Adipose tissue (tissue), 3 donors: ENCODE data around the gene DNAJB8. TPM values are rescaled to one million over a fixed set of nuclear protein-coding genes. Genes with fewer than 3 reads are reported as not detected.

Experiments
- H3K27ac ChIP-seq: one replicate; pipeline ENCODE4 v1.5.1; 2013; ENCODE audit warnings: low read depth, low read length
- WGBS, 3 donors: extraction: QIAGEN DNeasy Blood & Tissue Kit; methylation state at CpG; one replicate each; pipeline ENCODE4 v1.1.7; 2013; 5-methylcytosine and 5-hydroxymethylcytosine counted together
- polyA plus RNA-seq, 3 donors: library from polyadenylated mRNA; stranded (reverse); fragments of 200-250 nt; gene quantifications; one replicate each; pipeline ENCODE4 v1.2.3, GENCODE V29; 2013
- donor health status: healthy with polysubstance abuse.
- donor health status: Bipolar disorder and iron deficiency.
- donor health status: healthy.

The DNAJB8 gene
- polyA plus RNA-seq, 3 donors = not detected

GRCh38 chr3:128496019-128496601 lies 29.4 kb upstream of the DNAJB8 start:
- H3K27ac ChIP-seq = no peak overlapping the region
- WGBS, 3 donors = 54 to 74% (median 68%) methylated on average over 22 to 32 of the region's 32 CpGs

- H3K27ac ChIP-seq = no peak overlapping the region
- WGBS, 3 donors = 79 to 91% (median 90%) methylated on average over 9 of the region's 9 CpGs
These were observed 28.8 kb upstream of the DNAJB8 start for GRCh38 chr3:128495435-128495970.

- no peak overlapping the region for H3K27ac ChIP-seq
- WGBS, 3 donors = 80 to 91% (median 83%) methylated on average over 2 of the region's 2 CpGs
These were observed 27.6 kb upstream of the DNAJB8 start for GRCh38 chr3:128494367-128494650.

- 34 to 50% (median 48%) methylated on average over 13 of the region's 13 CpGs for WGBS, 3 donors
- no peak overlapping the region for H3K27ac ChIP-seq
These were observed 27.1 kb upstream of the DNAJB8 start for GRCh38 chr3:128493570-128494366.

- H3K27ac ChIP-seq = no peak within 1 kb of the TSS
- WGBS, 3 donors = 9 to 24% (median 24%) methylated on average over 64 to 78 of the region's 78 CpGs
These were observed 26.2 kb upstream of the DNAJB8 start, which contains the start of gene GATA2 for GRCh38 chr3:128492671-128493569. TSS of gene GATA2 (minus strand) at chr3:128493201. CDS start at chr3:128487031, 6,170 bp downstream.

- WGBS, 3 donors = 8 to 21% (median 19%) methylated on average over 66 to 70 of the region's 70 CpGs
- no peak overlapping the region for H3K27ac ChIP-seq
These were observed 25.4 kb upstream of the DNAJB8 start for GRCh38 chr3:128491941-128492670.

GRCh38 chr3:128491691-128491940 lies 24.9 kb upstream of the DNAJB8 start:
- WGBS, 3 donors = 20 to 31% (median 22%) methylated on average over 19 of the region's 19 CpGs

GRCh38 chr3:128490915-128491690 lies 24.4 kb upstream of the DNAJB8 start:
- 19 to 22% (median 21%) methylated on average over 23 of the region's 23 CpGs for WGBS, 3 donors
- no peak overlapping the region for H3K27ac ChIP-seq

More at GRCh38 chr3:128491691-128491940, 24.9 kb upstream of the DNAJB8 start:
- no peak overlapping the region for H3K27ac ChIP-seq

GRCh38 chr3:128490650-128490914 lies 23.9 kb upstream of the DNAJB8 start:
- H3K27ac ChIP-seq = no peak overlapping the region
- WGBS, 3 donors = 14 to 32% (median 16%) methylated on average over 10 of the region's 10 CpGs

GRCh38 chr3:128489927-128490649 lies 23.4 kb upstream of the DNAJB8 start:
- 3% methylated on average over 61 of the region's 61 CpGs for WGBS, 3 donors
- no peak overlapping the region for H3K27ac ChIP-seq

GRCh38 chr3:128489674-128489926 lies 22.9 kb upstream of the DNAJB8 start:
- no peak overlapping the region for H3K27ac ChIP-seq
- WGBS, 3 donors = 1 to 2% (median 1%) methylated on average over 26 of the region's 26 CpGs

- no peak overlapping the region for H3K27ac ChIP-seq
- 1% methylated on average over 59 to 71 of the region's 71 CpGs for WGBS, 3 donors
These were observed 22.4 kb upstream of the DNAJB8 start for GRCh38 chr3:128488991-128489673.

- H3K27ac ChIP-seq = no peak overlapping the region
- 1 to 2% (median 1%) methylated on average over 20 to 21 of the region's 21 CpGs for WGBS, 3 donors
These were observed 21.9 kb upstream of the DNAJB8 start for GRCh38 chr3:128488636-128488990.

- 2 to 3% (median 2%) methylated on average over 49 to 68 of the region's 68 CpGs for WGBS, 3 donors
- no peak overlapping the region for H3K27ac ChIP-seq
These were observed 21.3 kb upstream of the DNAJB8 start for GRCh38 chr3:128487813-128488635.

- no peak overlapping the region for H3K27ac ChIP-seq
- 0 to 2% (median 1%) methylated on average over 17 to 18 of the region's 18 CpGs for WGBS, 3 donors
These were observed 20.8 kb upstream of the DNAJB8 start for GRCh38 chr3:128487538-128487812.

- WGBS, 3 donors = 3 to 4% (median 3%) methylated on average over 72 to 75 of the region's 75 CpGs
- no peak overlapping the region for H3K27ac ChIP-seq
These were observed 20.2 kb upstream of the DNAJB8 start for GRCh38 chr3:128486681-128487537.
